Ishikawa (cell line): ENCODE data around the gene RASSF1.

ENCODE experiments used
- CREB1 ChIP-seq: IDR thresholded peaks from 2 replicates; pipeline ENCODE4 v1.6.1; 2012; ENCODE audit warnings: low read depth
- EP300 ChIP-seq: IDR thresholded peaks from 2 replicates; pipeline ENCODE4 v1.6.1; 2012; ENCODE audit warnings: borderline replicate concordance
- RAD21 ChIP-seq: IDR thresholded peaks from 2 replicates; pipeline ENCODE4 v1.6.1; 2012; ENCODE audit warnings: low read depth
- TF ChIP-seq, protein P1 (sequence below): IDR thresholded peaks from 2 replicates; pipeline ENCODE4 v1.6.1; 2012

DNA sequence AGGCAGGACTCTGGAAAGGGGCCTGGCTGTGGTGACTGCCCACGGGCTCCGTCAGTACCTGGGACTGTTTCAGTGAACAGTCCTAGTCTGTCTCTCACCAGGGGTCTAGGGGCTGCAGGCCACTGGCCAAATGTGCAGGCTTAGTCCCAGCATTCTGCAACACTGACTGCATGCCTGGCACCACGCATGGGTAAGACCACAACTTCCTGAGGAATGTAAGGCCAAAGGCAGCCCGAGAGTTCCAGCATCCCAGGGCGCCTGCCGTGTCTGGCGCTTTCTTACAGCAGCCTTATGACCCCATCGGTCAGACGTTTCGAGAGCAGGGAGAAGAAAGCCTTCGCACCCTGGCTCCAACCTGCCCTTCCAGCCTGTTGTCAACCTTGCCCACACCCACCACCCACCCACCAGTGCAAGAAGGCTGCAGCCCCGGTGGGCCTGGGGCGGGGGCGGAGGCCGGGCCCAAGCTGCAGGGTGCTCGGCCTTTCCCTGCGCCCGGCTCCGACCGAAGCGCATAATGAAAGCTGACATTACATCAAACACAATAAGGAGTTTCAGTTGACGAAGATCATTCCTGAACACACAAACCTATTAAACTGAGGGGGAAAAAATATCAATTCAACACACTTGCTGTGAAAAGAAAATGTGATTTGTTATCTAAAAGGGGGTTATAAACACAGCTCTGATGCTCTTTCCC, 48.2 kb upstream of the RASSF1 start:
- TF ChIP-seq CREB1, result no peak
- TF ChIP-seq EP300, result no peak
- TF ChIP-seq, protein P1, sequence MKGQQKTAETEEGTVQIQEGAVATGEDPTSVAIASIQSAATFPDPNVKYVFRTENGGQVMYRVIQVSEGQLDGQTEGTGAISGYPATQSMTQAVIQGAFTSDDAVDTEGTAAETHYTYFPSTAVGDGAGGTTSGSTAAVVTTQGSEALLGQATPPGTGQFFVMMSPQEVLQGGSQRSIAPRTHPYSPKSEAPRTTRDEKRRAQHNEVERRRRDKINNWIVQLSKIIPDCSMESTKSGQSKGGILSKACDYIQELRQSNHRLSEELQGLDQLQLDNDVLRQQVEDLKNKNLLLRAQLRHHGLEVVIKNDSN, result no peak
- TF ChIP-seq RAD21, result no peak
